Skin of body (tissue), 2 donors: ENCODE measurements around the gene ZBTB16. TPM values are rescaled to one million over a fixed set of nuclear protein-coding genes. Genes with fewer than 3 reads are reported as not detected.

Experiments
- DNase-seq: peaks from one replicate; lab custom pipeline; 2025; lab: John Stamatoyannopoulos, UW
- total RNA-seq: library from RNA; depleted of rRNA; stranded (reverse); fragments of >200 nt; gene quantifications from one replicate; pipeline ENCODE4 v1.2.3, GENCODE V29; 2014

The ZBTB16 gene
- total RNA-seq, 1 donor from 2014 or later = 25.6 TPM

DNA sequence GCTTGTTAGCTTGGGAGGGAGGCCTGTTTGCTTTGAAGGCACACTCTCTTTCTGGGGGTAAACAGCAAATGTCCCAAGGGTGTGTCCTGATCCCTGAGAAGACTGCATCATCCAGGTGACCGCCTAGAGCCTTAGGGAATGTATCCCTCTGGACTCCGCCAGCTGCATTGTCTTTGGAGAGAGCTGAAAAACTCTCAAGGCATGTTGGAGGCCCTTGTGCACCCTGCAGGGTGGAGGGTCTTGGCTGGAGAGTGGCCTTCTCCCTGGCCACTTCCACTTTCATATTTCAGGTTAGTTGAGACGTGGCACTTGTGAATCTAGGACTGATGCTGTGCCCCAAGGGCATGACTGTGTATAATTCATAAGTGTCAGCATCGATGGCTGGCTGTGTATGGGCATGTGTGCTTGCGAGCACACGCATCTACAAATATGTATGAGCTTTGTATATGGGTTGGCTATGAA lies 70.6 kb downstream of the ZBTB16 start:
- no peak for DNase-seq

DNA sequence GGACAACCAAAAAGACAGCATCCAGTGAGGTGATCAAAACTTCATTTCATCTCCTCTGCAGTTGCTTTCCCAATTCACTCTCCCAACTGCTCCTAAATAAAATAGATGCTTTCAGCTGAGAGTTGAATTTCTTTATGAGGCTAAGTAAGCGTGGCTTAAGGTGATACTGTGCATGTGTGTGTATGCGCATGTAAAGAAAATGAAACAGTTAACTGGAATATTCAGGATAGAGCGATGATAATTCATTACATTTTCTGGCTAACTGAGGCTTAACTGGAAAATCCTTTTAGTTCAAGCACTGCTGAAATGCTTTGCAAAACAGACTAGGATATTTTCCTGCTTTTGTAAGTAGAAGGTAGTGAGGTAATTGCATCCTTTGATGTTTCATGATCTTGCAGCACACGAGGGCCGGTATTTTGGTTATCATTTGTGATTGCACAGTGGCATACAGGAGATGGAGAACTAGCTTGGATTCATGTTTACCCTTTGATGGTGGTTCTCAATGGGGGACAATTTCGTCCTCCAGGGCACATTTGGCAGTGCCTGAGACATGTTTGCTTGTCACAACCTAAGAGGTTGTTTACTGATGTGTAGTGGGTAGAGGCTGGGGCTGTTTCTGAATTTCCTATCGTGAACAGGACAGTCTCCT lies 71.2 kb downstream of the ZBTB16 start:
- no peak for DNase-seq

DNA sequence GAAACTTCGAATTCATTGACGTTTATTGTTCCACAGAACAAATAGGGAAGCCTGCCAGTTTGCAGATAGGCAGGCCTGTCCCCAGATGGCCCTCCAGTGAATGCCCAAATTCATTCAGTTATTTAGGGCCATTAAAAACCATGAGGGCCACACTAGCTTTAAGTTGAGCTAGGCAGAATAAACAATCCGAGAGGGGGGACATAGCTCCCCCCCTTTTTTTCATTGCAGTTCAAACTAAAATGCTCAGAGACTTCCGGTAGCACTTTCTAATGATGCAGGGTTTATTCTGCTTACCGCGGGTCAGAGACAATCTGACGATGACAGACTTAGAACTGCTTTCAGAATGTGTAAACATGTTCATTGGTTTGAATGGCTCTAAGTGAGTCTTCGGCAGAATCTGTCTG lies 72.0 kb downstream of the ZBTB16 start:
- DNase-seq = no peak

DNA sequence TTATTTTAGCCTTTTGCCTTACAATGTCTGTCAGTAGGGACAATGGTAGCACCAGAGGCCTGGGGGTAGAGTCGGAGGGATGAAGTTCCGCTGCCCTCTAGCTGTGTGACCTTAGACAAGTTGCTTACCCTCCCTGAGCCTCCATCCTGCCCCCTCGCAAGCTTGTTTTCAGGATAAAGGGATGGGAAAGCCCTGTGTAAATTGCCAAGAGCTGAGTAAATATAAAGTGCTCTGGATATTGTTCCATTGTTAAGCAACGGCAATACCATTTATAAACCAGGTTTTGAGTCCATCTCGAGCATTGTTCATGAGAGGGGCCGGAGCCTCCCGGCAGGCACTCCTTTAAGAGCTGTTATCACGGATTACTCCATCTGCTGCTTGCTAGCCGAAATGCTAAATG lies 72.9 kb downstream of the ZBTB16 start:
- DNase-seq = no peak

DNA sequence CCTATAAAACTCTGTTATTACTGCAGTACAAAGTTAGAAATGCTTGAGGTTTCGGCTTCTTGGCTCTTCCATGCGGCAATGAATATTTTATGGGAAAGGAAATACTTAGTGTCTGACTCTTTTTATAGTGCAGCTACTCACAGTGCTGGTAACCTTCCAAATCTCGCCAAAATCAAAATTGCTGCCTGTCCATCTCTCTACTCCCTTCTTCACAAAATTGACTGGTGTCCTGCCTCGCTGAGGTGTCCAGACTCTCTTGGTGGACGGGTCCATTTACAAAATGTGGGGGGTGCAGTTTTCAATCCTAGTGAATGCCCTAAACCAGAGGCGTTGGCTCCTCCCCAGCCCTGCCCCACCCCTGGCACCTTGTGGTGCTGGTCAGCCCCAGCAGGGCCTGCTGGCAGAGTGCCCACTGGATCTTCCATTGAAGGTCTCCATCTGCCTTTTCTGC lies 73.5 kb downstream of the ZBTB16 start:
- DNase-seq = peak; percentile 77

DNA sequence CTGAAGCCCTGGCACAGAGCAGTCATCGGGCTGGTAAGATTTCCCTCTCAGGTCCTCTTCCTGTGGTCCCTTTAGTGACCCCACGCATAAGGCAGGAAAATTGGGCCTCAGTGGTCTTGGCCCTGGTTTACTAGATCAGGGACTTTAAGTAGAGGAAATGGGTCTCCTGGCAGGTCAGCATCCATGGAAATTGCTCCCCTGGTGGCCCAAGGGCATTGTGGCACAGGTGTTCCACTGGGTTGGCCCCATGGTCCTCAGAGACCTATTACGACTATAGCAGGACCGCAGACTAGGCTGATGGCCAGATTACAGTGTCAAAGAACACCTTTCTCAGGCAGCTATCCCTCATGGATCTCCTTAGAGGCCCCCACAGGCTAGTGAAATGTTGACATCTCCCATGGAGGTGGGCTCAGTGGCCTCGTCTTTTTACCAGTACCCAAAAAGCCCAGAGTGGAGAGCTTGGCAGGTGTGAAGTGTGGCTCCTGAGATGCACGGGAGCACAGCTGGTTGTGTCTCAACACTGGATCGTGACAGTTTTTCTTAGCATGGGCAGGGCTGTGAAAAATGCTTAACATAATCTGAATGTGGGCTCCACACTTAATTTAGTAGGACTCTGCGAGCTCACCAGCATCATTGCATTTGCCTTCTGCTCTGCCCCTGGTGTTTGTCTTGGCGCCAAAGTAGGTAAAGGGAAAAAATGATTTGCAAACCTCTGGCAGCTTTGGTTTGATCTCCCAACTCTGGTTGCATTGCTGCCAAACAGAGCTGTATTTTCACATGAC lies 74.2 kb downstream of the ZBTB16 start:
- DNase-seq = no peak

DNA sequence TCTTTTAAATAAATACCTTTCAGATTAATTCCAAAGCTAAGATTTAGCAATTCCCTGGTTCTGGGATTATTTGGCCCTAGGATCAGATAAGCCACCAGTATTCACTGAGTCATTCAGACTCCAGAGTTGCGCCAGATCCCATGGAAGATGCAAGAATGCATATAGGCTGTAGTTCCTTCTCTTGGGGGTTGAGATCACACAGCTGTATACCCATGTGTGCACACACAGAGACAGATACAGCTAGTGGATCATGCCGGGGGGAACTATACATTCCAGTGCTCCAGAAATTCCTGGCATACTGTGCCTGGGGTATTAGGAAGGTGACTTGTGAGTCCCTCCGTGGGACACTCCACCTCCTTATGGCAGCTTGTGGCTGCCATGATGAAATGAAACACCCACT lies 75.4 kb downstream of the ZBTB16 start:
- DNase-seq = no peak

DNA sequence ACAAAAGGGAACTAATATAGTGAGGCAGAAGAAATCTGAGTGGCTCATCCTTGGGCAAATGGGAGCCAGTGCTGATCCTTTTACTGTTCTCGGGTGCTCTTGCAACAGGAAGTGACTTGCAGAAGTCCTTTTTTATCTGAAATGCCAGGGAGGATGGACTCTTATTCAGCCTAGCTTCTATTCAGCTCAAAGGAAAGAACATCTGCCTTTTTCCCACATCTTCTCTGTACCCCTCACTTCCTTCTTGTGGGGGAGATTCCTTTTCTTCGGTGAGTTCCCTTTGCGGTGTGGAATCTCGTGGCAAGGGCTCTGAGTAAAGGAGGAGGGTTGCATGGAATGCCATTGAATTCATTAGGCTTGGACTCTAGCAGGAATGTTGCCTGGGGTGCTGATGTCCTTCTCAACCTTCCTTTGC lies 76.2 kb downstream of the ZBTB16 start:
- no peak for DNase-seq

DNA sequence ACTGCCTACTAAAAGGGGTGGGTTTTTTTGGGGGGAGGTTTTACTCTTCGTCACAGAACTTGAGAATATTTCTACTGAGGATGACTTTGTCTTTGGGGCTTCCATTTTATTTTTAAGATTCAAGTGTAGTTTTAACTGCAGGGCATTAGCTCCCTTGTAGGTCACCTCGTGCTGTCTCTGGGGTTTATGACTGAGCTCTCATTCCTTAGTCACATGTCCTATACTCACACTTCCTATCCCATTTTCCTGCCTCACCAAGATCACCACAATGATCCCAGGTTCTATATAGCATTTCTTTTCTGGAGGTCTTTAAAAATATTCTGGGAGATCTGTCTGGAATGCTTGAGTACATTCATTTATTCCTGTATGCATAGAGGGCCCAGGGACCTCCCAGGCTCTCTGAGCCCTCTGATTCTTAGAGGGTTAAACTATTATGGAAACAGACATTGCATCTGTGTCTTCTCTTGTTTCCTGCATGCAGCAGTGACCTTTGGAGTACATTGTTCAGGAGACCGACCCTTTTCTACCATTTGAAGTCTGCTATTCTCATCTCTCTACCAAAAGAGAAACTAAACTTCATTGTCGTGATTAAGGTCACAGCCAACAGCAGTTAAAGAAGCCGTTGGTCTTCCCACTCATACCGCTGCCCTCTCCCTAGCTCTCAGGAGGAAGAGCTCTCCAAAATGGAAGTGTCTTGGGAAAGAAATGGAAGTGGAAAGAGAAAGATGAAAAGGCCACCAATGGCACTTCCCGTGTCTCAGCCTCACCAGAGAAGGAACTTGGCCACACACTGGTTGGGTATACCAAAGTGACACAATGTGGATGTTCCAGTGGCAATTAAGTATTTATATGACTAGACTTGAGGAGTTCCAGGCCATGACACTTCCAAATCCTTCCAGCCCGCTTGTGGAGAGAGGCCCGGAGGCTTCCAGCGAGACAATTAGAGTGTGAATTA lies 77.5 kb downstream of the ZBTB16 start:
- no peak for DNase-seq

DNA sequence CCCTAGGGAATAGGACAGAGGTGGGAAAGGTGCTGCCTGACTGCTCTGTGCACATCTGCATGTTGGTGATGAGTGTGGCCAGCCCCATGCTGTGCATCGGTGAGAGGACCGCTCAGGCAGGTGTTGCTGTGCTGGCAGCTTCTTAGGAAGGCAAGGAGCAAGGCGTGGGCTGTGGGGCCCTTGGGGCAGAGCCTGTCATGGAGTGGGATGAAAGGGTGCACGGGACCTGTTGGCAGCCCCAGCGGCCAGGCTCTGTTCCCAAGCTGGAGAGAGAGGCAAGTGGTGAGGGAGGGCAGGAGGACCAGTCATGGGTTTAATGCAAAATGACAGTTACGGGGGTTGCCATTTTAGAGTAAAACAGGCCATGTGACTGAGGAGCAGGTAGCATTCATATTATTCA lies 78.3 kb downstream of the ZBTB16 start:
- DNase-seq = no peak

DNA sequence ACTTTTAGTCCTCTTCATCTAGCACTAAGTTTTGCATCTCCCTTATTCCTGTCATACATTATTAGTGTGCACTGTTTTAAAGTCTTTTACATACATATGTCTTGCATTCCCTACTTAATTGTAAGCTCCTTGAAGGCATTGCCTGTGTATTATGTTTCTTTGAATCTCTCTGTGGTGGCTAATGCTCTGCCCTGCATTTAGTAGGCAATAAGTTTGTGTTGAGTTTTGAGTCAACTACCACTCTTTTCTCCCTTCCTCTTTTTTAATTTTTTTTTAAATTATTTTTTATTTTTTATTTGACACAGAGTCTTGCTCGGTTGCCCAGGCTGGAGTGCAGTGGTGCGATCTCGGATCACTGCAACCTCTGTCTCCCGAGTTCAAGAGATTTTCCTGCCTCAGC lies 78.9 kb downstream of the ZBTB16 start:
- no peak for DNase-seq

DNA sequence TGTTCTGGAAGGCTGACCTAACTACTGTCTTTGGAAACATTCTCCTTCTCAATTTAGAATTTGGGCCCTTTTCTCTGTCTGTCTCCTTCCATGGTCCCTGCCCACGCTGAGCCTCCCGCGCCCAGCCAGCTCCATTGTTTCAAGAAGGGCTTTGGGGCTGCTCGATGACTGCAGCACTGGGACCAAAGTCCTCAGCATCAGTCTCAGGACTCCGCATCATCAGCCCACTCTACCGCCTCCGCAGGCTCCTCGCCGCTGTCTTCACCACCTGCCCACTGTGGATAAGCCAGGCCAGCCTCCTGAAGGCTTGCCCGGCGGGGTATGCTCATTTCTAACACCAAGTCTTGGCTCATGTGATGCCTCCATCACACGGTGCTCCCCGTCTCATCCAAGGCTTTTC lies 81.3 kb downstream of the ZBTB16 start:
- DNase-seq = no peak

DNA sequence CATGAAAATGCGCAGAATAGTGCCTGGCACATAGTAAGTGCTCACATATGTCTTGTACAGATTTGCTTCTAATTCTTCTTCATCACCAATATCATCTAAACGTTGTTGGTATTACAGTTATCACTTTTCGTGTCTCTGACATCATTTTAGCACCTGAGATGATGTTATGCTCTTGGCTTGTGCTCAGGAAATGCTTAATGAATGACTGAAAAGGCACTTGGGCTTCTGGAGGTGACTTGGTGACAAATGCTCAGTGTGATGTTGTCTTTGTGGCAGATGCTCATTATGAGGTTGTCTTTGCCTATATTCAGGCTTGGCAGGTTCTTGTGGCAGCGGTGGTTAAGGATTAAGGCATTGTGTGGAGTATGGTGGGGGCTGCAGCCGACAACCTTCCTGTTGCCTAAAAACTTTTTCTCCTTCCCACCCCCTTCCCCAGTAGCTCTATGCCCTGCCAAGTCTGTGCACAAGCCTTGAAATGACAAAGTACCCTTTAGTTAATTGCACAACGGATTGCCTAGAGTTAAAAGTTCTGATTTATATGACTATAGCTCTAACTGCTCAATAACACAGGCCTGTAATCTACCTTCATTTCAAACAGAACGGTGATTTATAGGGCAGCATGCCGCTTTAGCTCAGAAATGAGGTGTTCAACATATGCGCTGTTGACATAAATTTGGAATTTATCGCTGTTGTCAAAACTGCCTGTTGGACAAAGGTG lies 82.5 kb downstream of the ZBTB16 start:
- no peak for DNase-seq

DNA sequence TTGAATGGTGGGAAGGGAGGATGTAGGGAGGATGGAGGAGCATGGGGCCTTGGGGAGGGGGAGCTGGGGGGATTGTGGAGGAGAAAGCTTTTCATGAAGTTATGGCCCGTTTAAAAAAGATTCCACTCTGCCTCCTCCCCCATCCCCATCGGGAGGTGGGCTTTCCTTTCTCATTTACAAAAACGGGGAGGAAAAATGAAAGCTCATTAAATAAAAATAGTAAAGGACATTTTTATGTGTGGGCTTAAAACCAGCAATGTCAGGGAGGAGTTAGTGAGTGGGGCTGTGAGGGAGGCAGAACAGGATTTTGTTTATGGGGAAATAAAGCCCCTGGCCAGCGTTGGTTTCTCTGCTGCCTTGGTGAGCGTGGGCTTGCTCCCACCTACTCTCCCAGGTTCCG lies 83.2 kb downstream of the ZBTB16 start:
- no peak for DNase-seq

DNA sequence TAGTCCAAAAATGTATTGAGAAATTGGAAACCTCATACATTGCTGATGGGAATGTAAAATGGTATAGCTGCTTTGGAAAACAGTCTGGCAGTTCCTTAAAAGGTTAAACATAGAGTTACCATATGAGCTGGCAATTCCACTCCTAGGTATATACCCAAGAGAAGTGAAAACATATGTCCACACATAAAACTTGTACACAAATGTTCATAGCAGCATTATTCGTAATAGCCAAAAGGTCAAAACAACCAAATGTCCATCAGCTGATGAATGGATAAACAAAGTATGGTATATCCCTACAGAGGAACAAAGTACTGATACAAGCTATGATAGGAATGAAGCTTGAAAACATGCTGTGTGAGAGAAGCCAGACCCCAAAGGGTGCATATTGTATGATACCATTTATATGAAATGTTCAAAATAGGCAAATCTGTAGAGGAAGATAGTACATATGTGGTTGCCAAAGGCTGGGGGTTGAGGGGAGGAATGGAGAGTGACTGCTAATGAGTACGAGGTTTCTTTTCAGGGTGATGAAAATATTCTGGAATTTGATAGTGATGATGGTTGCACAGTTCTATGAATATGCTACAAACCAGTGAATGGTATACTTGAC lies 85.8 kb downstream of the ZBTB16 start:
- no peak for DNase-seq

DNA sequence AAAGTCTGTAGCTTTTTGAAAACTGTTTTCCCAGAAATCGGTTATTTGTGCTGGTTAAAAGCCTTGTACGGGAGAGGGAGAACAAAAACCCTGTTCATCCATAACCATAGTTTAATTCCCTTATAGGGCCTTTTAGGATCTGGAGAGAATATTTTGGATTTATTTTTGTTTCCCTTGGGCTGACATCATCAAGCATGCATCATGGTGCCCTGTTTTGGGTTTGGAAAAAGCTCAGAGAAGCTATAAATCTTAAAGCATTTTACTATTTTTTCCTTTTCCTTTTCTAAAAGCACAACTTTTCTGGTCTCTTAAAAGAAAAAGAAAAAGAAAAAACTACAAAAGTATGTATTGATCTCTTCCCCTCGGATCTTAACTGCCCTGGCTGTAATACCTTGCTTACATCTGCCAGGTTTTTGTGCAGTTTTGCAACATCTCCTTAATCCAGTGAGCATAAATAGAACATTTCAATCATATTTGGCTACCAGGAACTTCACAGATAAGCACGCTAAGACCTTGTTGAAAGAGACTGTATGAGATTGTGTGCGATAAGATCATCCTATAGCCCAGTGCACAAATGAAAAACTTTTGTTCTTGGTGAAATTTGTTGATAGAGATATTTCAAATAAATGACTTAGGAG lies 88.0 kb downstream of the ZBTB16 start:
- peak; percentile 45 for DNase-seq

DNA sequence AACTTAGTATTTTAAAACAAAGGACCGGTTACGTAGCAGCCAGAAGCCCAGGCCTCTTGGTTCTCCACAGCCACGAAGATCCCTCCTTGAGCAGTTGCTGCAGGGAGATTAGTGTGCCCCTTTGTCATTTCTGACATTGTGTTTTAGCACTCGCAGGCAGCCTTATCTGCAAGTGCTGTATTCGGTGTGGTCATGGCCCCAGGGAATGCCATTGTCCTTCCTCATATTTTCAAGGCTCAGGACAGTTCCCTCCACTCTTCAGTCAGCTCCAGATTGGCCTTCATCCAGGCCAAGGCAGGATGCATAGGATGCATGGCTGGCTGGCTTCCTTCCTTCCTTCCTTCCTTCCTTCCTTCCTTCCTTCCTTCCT lies 88.5 kb downstream of the ZBTB16 start:
- no peak for DNase-seq

DNA sequence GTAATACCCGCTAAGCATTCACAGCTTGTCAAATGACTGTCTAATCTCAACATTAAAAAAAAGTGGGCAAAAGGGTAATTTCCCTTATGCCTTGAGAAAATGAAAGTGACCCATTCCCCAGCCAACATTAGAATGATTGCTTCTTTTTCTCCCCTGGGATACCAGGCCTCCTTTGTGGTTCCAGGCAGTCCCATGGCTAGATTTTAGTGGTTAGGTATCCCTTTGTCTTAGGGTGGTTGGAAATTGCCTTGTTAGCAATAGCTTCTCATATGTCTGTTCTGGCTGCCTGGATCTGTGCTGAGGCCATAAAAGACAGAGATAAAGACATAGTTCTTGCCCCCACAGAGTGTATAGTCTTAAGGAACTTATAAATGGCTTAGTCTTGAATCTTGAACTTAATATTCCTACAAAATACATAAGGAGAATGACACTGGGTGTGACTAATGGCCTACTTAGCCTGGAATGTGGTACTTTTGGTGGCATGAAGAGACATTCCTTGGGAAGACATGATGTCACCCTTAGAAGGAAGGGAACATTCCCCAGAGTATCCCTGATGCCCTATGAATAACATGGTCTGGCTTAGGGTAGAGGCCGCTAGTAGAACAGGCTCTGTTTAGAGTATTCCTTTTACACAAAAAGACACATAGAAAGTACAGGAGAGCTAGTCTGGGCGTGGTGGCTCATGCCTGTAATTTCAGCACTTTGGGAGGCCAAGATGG lies 90.3 kb downstream of the ZBTB16 start:
- no peak for DNase-seq

DNA sequence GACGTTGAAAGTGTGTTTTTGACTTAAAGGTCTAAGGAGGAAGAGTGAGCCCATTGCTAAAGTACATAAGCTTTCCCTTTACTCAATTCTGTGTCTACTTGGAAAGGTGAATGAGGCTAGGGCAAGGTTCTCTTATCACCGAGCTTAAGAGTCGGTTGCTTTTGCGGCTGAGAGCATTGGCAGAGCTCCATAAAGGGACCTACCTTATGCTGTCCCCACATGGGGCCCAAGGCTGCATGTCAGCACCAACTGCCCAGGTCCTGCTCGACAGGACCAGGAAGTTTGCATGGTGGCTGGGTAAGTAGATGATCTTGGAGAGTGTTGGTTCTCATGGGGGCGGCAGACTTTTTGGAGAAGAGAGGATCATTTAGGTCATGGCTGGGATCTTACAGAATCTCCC lies 91.2 kb downstream of the ZBTB16 start:
- no peak for DNase-seq

DNA sequence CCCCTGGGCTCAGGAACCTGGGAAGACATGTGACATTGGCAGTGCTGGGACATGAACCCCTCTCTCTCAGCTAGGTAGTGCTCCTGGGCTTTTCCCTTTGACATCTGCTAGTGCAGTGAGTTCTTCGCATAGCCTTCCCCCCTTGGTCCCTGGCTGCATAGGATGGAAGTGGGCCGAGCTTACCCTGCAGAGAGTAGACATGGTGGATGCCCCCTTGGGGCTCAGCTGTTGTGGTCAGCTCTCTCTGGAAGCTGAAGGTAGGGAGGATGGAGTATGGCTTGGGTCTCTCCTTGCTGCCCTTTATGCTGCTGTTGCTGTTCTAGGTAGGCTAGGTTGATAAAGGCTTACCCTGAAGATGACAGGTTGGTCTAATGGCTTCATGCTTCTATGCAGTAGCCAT lies 92.1 kb downstream of the ZBTB16 start:
- DNase-seq = no peak
